ENCODE data around the gene MSL3. TPM values are rescaled to one million over a fixed set of nuclear protein-coding genes. Genes with fewer than 3 reads are reported as not detected.

MSL3 gene
- polyA plus RNA-seq, result 66.8 TPM

- peaks cover 4% of the 10 kb centered on the region for H3K27me3 Mint-ChIP-seq
- peak within 1 kb of the TSS; percentile 92 to 99 (median 96) for H3K4me3 Mint-ChIP-seq
- H3K27ac Mint-ChIP-seq, result peak within 1 kb of the TSS; percentile 92 to 97 (median 95)
- H3K9me3 Mint-ChIP-seq, result no peaks in the 10 kb centered on the region
- H3K36me3 Mint-ChIP-seq, result peaks cover 1% of the 10 kb centered on the region
- peaks cover 19 to 30% (median 22%) of the 10 kb centered on the region in 3 donors for H3K4me1 Mint-ChIP-seq
Observed at GRCh38 chrX:11757719-11758399, at the start of gene MSL3. TSS of gene MSL3 (plus strand) at chrX:11758237. CDS start at chrX:11758264, 27 bp downstream.

- H3K27ac Mint-ChIP-seq, result no peak overlapping the region
- no peak overlapping the region for H3K4me3 Mint-ChIP-seq
- peaks cover 6% of the 10 kb centered on the region for H3K27me3 Mint-ChIP-seq
- no peaks in the 10 kb centered on the region for H3K36me3 Mint-ChIP-seq
- H3K9me3 Mint-ChIP-seq, result no peaks in the 10 kb centered on the region
- H3K4me1 Mint-ChIP-seq, result peaks cover 0 to 4% (median 0%) of the 10 kb centered on the region in 3 donors
Observed at GRCh38 chrX:11722304-11722703, 35.7 kb upstream of the MSL3 start.

GRCh38 chrX:11724122-11725017 is 33.7 kb upstream of the MSL3 start:
- H3K4me1 Mint-ChIP-seq, result peaks cover 0 to 4% (median 0%) of the 10 kb centered on the region in 3 donors
- H3K9me3 Mint-ChIP-seq, result no peaks in the 10 kb centered on the region
- H3K36me3 Mint-ChIP-seq, result no peaks in the 10 kb centered on the region
- H3K4me3 Mint-ChIP-seq, result peak overlapping the region in 1 of 4 donors; percentile 9
- H3K27ac Mint-ChIP-seq, result no peak overlapping the region
- peaks cover 3% of the 10 kb centered on the region for H3K27me3 Mint-ChIP-seq

GRCh38 chrX:11725631-11726442 is 32.2 kb upstream of the MSL3 start:
- Mint-ChIP-seq H3K36me3 (no peaks in the 10 kb centered on the region), H3K27me3 (peaks cover 3% of the 10 kb centered on the region), H3K4me1 (peaks cover 0 to 4% (median 0%) of the 10 kb centered on the region in 3 donors), H3K9me3 (peaks cover 0 to 2% (median 0%) of the 10 kb centered on the region in 3 donors), H3K27ac (no peak overlapping the region), H3K4me3 (no peak overlapping the region)

- peaks cover 6% of the 10 kb centered on the region for H3K27me3 Mint-ChIP-seq
- peaks cover 0 to 2% (median 0%) of the 10 kb centered on the region in 3 donors for H3K9me3 Mint-ChIP-seq
- H3K36me3 Mint-ChIP-seq, result no peaks in the 10 kb centered on the region
- no peak overlapping the region for H3K27ac Mint-ChIP-seq
- H3K4me3 Mint-ChIP-seq, result no peak overlapping the region
- H3K4me1 Mint-ChIP-seq, result peaks cover 0 to 4% (median 0%) of the 10 kb centered on the region in 3 donors
Observed at GRCh38 chrX:11728556-11728955, 29.5 kb upstream of the MSL3 start.

GRCh38 chrX:11733614-11734013 is 24.4 kb upstream of the MSL3 start:
- Mint-ChIP-seq H3K27me3 (peaks cover 5% of the 10 kb centered on the region), H3K4me3 (no peak overlapping the region), H3K36me3 (no peaks in the 10 kb centered on the region), H3K4me1 (no peaks in the 10 kb centered on the region), H3K9me3 (peaks cover 0 to 2% (median 0%) of the 10 kb centered on the region in 3 donors), H3K27ac (no peak overlapping the region)

- no peak overlapping the region for H3K4me3 Mint-ChIP-seq
- H3K36me3 Mint-ChIP-seq, result no peaks in the 10 kb centered on the region
- H3K27me3 Mint-ChIP-seq, result peaks cover 9% of the 10 kb centered on the region
- peaks cover 0 to 2% (median 0%) of the 10 kb centered on the region in 3 donors for H3K4me1 Mint-ChIP-seq
- H3K9me3 Mint-ChIP-seq, result no peaks in the 10 kb centered on the region
- H3K27ac Mint-ChIP-seq, result no peak overlapping the region
Observed at GRCh38 chrX:11739776-11740175, 18.3 kb upstream of the MSL3 start.

GRCh38 chrX:11740794-11741193 is 17.2 kb upstream of the MSL3 start:
- H3K27me3 Mint-ChIP-seq, result peaks cover 11% of the 10 kb centered on the region
- H3K27ac Mint-ChIP-seq, result no peak overlapping the region
- H3K9me3 Mint-ChIP-seq, result no peaks in the 10 kb centered on the region
- peaks cover 0 to 2% (median 0%) of the 10 kb centered on the region in 3 donors for H3K4me1 Mint-ChIP-seq
- no peak overlapping the region for H3K4me3 Mint-ChIP-seq
- H3K36me3 Mint-ChIP-seq, result no peaks in the 10 kb centered on the region

- no peak overlapping the region for H3K27ac Mint-ChIP-seq
- H3K27me3 Mint-ChIP-seq, result peaks cover 11% of the 10 kb centered on the region
- H3K4me3 Mint-ChIP-seq, result no peak overlapping the region
- H3K36me3 Mint-ChIP-seq, result no peaks in the 10 kb centered on the region
- H3K4me1 Mint-ChIP-seq, result peaks cover 0 to 2% (median 0%) of the 10 kb centered on the region in 3 donors
- H3K9me3 Mint-ChIP-seq, result no peaks in the 10 kb centered on the region
Observed at GRCh38 chrX:11741574-11741973, 16.5 kb upstream of the MSL3 start.

GRCh38 chrX:11745881-11746280 is 12.2 kb upstream of the MSL3 start:
- Mint-ChIP-seq H3K27me3 (peaks cover 5% of the 10 kb centered on the region), H3K4me1 (peaks cover 0 to 2% (median 0%) of the 10 kb centered on the region in 3 donors), H3K27ac (no peak overlapping the region), H3K36me3 (no peaks in the 10 kb centered on the region), H3K9me3 (no peaks in the 10 kb centered on the region), H3K4me3 (no peak overlapping the region)

GRCh38 chrX:11750046-11750445 is 8.0 kb upstream of the MSL3 start:
- Mint-ChIP-seq H3K4me3 (no peak overlapping the region), H3K36me3 (no peaks in the 10 kb centered on the region), H3K27ac (no peak overlapping the region), H3K9me3 (no peaks in the 10 kb centered on the region), H3K4me1 (no peaks in the 10 kb centered on the region), H3K27me3 (peaks cover 6% of the 10 kb centered on the region)

GRCh38 chrX:11750694-11751093 is 7.3 kb upstream of the MSL3 start:
- Mint-ChIP-seq H3K9me3 (no peaks in the 10 kb centered on the region), H3K27me3 (peaks cover 5% of the 10 kb centered on the region), H3K27ac (no peak overlapping the region), H3K4me1 (no peaks in the 10 kb centered on the region), H3K4me3 (no peak overlapping the region), H3K36me3 (no peaks in the 10 kb centered on the region)

- Mint-ChIP-seq H3K4me1 (no peaks in the 10 kb centered on the region), H3K27me3 (peaks cover 5% of the 10 kb centered on the region), H3K36me3 (no peaks in the 10 kb centered on the region), H3K9me3 (no peaks in the 10 kb centered on the region), H3K27ac (no peak overlapping the region), H3K4me3 (no peak overlapping the region)
Observed at GRCh38 chrX:11751261-11751660, 6.8 kb upstream of the MSL3 start.

GRCh38 chrX:11753668-11754067 is 4.4 kb upstream of the MSL3 start:
- no peak overlapping the region for H3K27ac Mint-ChIP-seq
- H3K4me1 Mint-ChIP-seq, result peaks cover 1 to 7% (median 4%) of the 10 kb centered on the region in 3 donors
- H3K9me3 Mint-ChIP-seq, result no peaks in the 10 kb centered on the region
- no peak overlapping the region for H3K4me3 Mint-ChIP-seq
- H3K36me3 Mint-ChIP-seq, result no peaks in the 10 kb centered on the region
- H3K27me3 Mint-ChIP-seq, result peaks cover 5% of the 10 kb centered on the region

Data from IgD-negative memory B cell (primary cell).